8988T (cell line): ENCODE data around the gene PSD2.
"Not testable (repeated sequence)": the region's sequence is repeated elsewhere in the genome, so short reads cannot be mapped to it uniquely, and the experiment has no call there.

ENCODE experiments used
- DNase-seq: peaks from one replicate; pipeline ENCODE4 v3.0.0; 2011

The PSD2 gene

DNA sequence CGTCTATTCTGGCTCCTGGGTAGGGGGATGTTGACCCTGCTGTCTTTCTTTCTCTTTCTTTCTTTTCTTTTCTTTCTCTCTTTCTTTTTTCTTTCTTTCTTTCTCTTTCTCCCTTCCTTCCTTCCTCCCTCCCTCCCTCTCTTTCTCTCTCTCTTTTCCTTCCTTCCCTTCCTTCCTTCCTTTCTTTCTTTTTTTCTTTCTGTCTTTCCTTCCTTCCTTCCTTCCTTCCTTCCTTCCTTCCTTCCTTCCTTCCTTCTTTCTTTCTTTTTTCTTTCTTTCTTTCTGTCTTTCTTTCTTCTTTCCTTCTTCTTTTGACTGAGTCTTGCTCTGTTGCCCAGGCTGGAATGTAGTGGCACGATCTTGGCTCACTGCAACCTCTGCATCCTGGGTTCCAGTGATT, 3.0 kb upstream of the PSD2 start:
- DNase-seq, result not testable (repeated sequence)

DNA sequence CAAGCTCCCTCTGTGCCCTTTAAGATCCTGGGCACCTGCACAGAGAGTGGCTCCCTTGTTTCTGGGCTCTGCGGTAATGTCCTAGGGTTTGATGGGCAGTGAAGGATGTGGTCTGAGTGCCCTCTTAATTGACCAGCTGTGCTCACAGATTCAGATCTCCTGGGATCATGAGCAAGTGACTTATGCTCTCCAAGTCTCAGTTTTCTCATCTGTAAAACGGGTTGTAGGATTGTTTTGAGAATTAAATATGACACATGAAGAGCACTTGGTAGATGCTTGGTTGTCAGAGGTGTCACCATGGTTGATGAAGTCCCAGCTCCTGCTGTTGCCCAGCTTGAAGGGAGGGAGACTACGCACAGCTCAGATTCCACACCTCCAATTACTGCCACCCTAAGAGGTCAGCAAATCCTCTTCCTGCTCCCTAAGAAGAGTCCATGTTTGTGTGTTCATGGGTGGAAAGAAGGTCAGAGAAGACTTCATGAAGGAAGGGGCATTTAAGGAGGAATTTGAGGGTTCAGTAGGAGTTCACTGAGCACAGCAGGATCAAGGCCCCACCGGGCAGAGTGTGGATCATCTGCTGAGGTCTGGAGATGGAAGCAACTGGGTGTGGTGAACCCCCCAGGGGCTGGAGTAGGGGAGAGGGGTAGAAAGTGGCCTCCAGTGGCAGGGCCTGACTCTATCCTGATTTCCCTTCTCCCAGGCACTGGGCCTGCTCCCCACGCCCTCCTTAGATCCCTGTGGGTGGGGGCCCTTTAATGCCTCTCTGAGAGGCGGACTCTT, 1.4 kb upstream of the PSD2 start:
- DNase-seq, result no peak

DNA sequence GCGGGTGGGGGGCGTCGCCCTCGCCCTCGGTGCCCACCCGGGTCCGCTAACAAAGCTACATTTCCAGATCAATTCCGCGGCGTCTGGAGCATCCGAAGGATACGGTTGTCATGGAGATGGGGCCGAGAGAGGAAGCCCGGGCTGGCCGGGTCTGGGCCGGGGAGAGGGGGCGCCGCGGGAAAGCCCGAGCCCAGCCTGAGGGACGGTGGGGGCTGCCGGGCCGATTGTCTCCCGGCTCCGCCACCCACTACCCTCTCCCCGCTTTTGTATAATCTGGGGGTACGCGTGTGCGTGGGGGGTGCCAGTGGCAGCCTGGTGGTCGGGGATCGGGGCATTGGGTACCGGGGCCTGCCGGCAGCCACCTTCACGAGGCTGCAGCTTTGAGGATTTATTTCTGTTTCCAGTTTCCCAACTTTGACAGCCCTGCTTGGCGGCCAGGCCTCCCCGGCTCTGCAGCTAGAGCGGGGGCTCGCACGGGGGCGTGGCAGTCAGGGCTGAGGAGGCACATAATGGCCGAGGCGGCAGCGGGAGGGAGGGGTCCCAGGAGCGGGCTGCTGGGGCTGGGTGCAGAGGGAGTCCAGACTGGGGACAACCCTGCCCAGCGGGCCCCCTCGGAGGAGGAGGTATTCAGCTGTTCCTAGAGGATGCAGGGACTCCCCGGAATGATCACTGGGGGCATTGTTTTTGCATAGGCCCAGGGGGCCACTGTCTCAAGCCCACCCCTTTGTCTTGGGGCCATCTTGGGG, 626 bp downstream of the PSD2 start:
- no peak for DNase-seq

DNA sequence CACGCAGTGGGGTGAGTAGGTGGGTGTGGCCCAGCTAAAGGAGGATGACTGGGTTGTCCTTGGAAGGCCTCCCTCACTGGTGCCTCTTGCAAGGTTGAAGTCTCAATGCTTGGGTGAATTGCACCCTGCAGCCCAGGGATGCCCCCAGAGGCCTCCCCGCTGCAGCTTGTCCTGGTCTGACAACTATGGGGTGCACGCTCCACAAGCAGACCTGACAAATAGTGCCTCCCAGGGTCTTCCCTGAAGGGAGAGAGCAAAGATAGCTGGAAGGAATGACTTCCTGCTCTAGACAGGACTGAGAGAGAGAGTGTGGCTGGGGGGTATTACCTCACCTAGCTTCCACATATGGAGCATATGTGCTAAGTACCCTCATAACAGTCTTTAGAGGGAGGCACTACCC, 1.7 kb downstream of the PSD2 start:
- no peak for DNase-seq

DNA sequence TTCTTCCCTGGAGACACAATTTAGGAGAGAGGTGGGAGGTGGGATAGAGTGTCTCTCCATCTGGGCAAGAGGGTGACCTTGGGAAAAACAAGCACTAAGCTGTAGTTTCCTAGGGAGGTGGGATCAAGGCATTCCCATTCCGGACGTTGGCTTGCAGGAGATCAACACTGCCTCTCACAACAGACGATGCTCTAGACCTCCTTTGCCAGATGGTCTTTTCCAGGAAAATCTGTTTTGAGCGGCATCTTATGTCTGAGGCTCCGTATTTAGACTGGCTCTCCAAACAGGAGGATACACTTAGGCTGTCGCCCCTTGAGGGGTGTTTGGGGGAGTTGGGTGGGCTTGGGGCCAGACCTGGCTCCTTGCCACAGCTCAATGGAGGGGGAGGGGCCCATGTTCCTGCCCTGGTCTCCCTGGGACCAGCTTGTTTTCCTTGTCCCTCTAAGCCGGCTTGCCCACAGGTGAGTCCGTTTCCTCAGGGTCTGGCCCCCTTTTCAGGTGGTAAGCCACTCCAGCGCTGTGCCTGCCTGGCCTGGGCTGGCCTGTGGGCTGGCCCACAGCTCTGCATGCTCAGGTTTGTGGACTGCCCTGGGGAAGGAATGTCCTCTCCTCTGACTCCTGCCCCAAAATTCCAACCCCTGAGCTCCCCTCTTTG, 2.4 kb downstream of the PSD2 start:
- DNase-seq, result no peak

DNA sequence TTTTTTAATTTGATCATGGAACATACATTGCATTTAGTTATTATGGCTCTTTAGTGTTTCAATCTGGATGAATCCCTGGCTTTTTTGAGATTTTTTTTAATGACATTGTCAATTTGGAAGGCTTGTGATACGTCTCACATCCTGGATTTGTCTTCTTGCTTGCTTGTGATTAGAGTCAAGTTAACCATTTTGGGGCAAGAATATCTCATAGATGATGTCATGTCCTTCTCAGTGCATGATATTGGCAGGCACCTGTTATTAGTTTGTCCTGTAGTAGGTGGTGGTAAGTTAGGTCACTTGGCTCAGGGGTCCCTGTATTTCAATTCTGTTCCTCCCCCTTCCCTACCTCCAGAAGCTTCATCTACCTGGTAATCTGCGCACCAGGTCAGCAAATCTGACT, 3.3 kb downstream of the PSD2 start:
- no peak for DNase-seq

DNA sequence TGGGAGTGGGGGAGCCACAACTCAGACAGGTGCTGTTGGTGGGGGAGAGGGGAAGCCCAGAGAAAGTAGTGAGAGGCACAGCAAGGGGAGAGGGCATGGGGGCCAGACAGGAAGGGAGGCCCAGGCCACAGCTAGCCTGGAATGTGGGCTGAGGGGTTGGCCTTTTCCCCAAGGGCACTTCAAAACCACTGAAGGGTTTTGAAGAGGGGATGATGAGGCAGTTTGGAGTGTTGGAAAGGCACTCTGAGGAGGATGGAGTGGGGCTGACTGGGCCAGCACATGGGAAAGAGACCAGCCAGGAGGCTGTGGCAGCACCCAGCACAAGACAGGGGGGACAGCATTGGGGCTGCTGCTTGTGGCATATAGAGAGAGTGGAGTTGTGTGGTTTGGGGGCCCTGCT, 3.8 kb downstream of the PSD2 start:
- DNase-seq, result no peak

DNA sequence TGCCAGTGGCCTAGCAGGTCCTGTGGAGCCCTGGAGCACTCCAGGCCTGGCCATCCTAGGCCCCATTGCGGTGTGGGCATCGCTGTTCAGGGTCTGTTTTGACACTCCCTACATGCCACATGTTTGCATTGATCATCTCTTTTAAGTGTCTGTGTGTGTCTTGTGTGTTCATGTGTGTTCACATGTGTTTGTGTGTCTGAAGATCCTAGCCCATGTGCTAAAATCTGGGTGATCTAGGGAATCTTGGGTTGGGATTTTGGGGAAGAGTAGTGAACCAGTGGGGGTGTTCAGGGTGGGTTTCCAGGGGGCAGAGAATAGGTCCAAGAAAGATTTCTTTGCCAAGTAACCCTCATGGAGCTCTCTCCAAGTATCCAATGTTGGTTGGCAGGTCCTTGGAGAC, 8.4 kb downstream of the PSD2 start:
- DNase-seq, result no peak

DNA sequence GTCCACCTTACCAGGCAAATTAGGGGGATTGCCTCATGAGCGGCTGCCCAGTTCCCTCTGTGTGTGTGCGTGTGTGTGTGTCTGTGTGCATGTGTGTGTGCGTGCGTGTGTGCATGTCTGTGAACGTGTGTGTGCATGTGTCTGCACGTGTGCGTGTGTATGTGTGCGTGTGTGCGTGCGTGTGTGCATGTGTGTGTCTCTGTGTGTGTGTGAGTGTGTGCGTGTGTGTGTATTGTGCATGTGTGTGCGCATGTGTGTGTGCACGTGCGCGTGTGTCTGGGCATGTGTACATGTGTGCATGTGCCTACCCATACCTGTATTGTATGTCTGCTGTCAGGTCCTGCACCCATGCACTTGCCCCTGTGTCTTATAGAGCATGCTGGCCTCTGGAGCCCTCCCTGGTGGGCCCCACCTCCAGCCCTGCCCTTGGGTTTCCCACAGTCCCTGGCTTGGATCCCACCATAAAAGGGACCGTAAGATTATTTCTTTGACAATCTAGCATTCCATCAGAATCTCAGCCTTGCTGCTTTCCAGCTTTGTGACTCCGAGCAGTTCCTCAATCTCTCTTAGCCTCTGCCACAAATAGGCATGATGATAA, 9.3 kb downstream of the PSD2 start:
- no peak for DNase-seq

DNA sequence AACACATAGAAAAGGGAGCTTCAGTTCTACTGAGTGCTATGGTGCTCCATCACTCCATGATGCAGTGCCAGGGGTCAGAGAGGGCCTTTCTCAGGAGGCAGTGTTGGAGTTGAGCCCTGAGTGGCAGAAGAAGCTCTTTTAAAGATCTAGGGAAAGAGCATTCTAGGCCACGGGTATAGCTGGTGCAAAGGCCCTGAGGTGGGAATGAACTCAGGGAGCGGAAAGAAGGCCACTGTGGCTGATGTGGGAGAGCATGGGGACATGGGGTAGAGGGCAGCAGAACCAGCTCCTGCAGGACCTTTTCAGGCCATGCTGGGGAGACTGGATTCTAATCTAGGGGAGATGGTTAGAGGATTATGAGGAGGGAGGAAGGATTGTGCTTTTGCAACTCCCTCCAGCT, 9.9 kb downstream of the PSD2 start:
- DNase-seq, result no peak

DNA sequence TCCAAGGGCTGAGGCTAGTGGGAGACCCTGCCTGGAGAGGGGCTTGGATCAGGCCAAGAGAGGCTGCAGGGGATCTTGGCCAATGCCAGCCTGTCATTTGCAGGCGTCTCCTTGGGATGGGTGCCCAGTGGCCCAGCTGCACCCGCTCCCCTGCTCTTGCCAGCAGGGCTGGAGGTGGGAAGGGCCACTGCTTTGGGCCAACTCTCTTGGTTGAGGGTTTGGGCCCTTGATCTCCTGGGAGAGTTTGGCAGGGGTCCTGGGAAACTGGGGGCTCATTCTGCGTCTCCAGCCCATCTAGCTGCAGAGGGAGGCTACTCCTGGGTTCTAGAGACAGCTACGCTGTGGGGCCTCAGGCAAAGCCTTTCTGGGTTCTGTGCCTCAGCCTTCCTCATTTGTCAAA, 10.5 kb downstream of the PSD2 start:
- DNase-seq, result no peak

DNA sequence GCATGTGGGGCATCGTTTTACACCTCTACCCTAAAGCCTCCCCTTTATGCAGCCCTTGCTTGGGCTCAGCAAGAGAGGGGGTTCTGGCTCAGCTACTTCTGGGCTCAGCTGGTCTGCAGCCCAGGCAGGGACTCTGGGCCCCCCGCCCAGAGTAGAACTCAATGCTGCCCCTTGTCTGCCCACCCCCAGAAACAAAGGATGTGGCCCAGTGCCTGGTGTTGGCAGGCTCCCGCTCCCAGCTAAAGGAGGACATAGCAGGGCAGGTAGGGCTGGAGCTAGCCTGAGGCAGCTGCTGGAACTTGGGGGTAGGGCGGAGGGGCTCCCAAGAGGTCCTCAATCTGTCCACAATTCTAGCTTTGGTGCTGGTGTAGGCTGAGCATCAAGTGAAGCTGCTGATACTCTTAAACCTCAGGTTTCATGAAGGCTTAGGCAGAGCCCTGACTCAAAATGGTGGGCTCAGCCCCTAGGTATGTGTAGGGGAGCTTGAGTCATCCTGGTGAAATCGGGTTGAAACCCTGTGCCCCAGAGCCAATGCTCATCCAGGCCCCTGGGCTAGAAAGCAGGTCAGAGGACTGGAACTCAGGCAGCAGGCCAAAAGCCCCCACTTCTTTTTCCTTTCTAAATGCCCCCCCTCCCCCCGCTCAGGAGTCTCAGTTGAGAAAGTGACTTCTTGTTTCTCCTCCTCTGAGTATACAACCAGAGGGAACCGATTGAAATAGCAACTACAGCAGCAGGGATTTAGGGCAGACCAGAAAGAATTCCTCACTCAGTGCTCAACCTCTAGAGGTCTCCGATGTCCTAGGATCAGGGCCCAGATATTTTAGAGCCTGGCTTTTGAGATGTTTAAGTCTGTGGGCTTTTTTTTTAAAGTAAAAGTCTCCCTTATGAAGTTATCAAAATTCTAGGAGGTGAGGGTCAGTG, 11.4 kb downstream of the PSD2 start:
- DNase-seq, result no peak

DNA sequence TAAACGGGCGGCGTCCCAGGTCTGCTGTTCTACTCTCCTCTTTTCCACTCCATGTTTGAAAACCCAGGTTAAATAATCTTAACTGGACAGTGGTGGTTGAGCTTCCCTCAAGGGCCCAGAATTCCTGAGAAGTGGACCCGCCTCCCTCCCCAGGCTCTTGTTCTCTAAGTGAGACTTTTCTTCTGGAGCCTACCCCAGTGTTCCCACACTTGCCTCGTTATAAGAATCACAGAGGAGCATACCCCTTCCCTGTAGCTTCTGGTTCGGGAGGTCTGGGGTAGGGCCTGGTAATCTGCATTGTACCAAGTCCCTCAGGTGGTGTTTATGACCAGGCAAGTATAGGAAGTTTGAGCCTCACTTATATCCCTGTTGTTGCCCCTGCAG, 12.0 kb downstream of the PSD2 start:
- no peak for DNase-seq

DNA sequence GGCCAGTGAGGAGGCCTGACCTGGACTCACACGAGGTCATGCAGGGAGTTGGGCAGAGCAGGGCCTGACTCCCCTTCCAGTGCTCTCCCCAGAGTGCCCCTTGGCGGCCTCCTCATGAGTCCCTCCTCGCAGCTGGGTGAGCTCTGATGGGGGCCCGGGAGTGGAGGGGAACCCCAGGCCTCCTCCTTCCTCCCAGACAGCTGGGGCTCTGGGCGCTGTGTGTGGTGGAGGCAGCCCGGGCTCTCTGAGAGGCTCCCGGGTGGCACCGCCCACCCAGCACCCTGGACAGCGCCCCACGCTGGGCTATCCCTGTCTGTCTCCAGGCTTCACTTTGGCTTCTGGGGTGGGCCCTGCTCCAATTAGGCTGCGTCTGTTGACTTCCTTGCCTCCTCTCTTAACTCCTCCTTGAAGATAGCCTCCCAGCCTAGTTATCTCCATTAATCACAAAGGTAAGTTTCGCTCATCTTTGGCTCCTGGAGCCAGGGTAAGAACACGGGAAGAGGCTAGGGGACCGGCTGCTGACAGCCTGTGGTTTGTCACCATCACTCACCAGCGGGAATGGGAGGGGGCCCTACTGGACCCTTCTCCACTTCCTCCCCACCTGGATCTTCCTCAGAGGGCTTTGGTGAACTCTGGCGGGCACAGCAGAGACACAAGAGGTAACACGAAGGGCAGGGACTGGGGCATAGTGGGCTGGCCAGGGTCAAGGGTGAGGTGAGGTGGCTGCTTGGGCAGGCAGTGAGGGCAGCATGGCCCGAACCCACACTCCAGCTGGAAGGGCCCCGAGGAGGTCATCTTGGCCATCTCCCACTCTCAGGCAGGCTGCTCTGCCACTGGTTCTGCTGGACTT, 13.1 kb downstream of the PSD2 start:
- DNase-seq, result no peak

DNA sequence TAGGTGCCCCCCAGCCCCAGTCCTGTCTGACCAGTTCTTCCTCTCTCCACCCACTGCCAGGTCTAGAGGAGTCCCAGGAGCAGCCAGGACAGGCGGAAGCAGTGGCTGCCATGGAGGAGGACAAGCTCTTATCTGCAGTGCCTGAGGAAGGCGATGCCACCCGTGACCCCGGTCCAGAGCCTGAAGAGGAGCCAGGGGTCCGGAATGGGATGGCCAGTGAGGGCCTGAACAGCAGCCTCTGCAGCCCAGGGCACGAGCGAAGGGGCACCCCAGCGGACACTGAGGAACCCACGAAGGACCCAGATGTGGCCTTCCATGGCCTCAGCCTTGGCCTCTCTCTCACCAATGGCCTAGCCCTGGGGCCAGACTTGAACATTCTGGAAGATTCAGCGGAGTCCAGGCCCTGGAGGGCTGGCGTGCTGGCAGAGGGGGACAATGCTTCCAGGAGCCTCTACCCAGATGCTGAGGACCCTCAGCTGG, 13.8 kb downstream of the PSD2 start:
- no peak for DNase-seq

DNA sequence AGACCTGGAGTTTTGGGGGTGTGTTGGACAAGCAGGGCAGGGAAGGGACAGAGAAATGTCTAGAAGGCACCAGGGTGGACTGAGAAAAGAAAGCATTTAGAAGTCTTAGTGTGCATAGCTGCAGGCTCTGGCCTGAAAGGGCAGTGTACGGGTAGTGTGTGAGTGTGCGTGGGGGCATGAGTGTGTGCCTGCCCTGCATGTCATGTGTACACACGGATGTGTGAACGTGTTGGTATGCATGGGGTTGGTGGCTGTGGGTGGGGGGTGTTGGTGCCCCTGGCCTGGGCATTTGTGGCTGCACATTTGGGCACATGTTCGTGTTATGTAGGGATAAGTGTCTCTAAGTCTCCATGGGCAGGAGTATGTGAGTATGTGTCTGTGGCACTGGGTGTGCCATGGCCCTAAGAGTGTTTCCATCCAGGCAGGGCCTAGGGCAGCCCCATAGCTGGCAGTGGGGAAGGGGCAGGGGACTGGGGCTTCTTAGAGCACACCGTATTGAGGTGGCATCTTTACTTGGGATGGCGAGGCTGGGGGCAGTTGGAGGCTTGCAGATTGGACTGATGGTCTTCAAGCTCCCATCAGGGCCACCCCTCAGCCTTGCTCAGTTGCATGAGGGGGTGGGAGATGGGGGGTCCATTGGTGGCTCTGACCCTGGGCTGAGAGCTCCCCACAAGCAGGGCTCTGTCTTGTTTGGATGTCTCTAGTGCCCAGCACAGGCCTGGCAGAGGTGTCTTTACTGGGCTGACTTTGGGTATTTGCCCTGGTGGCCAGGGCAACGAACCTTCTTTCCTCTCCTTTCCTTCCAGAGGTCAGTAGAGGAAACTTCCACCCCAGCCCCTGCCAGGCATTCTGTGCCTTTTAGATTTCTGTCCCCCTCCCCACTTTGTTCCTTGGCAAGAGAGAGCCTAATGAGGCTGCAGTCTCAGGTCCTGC, 15.0 kb downstream of the PSD2 start:
- no peak for DNase-seq

DNA sequence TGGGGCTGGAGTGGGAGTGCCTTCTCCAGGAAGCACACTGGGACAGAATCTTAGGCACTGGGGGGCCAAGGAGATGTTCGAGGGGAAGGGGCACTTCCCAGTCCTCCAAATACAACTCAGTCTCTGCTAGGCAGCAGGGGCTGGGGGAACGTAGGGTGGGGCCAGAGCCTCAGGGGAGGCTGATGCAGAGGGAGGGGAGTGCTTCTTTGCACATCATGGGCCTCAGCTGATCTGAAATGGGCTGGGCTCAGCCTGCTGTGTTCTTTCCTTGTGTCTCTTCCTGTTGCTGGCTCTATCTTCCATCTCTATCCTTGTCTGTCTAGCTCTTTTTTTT, 15.6 kb downstream of the PSD2 start:
- no peak for DNase-seq

DNA sequence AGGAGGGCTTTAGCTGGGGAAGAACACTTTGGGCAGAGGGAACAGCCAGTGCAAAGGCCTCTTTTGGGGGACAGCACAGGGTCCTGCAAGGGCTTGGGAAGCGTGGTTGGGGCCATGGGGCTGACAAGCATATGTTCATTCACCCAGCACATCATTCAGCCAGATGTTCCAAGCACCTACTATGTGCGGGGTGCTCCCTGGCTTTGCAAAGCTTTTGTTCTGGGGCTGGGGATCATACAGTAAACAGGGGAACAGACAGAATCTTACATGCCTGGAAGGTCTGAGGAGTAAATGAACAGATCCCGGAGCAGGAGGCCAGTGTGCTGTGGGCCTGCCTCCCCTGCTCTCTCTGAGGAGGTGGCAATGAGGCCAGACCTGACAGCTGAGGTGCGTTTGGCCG, 16.7 kb downstream of the PSD2 start:
- no peak for DNase-seq

DNA sequence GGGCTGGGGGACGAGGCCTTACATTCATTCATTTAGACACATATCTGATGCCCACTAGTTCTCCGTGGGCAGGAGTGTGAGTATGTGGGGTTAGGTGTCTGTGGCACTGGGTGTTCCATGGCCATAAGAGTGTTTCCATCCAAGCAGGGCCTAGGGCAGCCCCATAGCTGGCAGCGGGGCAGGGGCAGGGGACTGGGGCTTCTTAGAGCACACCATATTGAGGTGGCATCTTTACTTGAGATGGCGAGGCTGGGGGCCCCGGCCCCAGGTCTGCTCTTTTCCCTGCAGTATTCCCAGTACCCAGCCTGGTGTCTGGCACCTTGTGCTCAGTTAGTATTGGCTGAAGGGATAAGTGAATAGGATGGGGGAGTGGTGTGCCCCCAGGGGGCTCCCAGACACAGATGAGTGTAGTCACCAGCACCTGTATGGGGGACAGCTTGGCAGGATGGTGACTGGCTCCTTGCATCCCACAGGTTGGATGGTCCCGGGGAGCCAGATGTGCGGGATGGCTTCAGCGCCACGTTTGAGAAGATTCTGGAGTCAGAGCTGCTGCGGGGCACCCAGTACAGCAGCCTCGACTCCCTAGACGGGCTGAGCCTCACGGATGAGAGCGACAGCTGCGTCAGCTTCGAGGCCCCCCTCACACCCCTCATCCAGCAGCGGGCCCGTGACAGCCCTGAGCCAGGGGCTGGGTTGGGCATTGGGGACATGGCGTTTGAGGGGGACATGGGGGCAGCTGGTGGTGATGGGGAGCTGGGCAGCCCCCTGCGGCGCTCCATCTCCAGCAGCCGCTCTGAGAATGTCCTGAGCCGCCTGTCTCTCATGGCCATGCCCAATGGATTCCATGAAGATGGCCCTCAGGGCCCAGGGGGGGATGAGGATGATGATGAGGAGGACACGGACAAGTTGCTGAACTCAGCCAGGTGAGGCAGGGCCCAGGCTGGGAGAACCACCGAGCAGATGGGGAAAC, 17.5 kb downstream of the PSD2 start:
- DNase-seq, result no peak
